NCI-H748 (cell line): ENCODE data around the gene TFDP1.

Experiments used
- DNase-seq: peaks from one replicate; lab custom pipeline; 2025; ENCODE audit not compliant: unreplicated experiment; lab: John Stamatoyannopoulos, UW

TFDP1 gene

GRCh38 chr13:113647351-113648215 is 63.0 kb downstream of the TFDP1 start:
- DNase-seq, result peak; percentile 90

GRCh38 chr13:113648216-113648610 is 63.7 kb downstream of the TFDP1 start:
- DNase-seq, result no peak

- DNase-seq, result no peak
Measured at GRCh38 chr13:113649212-113649611, 64.7 kb downstream of the TFDP1 start.

GRCh38 chr13:113650275-113650674 is 65.7 kb downstream of the TFDP1 start:
- no peak for DNase-seq

GRCh38 chr13:113650731-113651148 is 66.2 kb downstream of the TFDP1 start:
- no peak for DNase-seq

GRCh38 chr13:113651511-113652403 is 67.2 kb downstream of the TFDP1 start:
- no peak for DNase-seq

- no peak for DNase-seq
Measured at GRCh38 chr13:113652404-113653263, 68.1 kb downstream of the TFDP1 start.

GRCh38 chr13:113653264-113654174 is 69.0 kb downstream of the TFDP1 start:
- peak; percentile 84 for DNase-seq

- no peak for DNase-seq
Measured at GRCh38 chr13:113654175-113654560, 69.6 kb downstream of the TFDP1 start.

GRCh38 chr13:113654591-113655345 is 70.2 kb downstream of the TFDP1 start:
- DNase-seq, result no peak

GRCh38 chr13:113655346-113656002 is 70.9 kb downstream of the TFDP1 start:
- DNase-seq, result no peak

GRCh38 chr13:113656003-113656588 is 71.5 kb downstream of the TFDP1 start:
- no peak for DNase-seq

GRCh38 chr13:113656831-113657671 is 72.5 kb downstream of the TFDP1 start:
- peak; percentile 93 for DNase-seq

- no peak for DNase-seq
Measured at GRCh38 chr13:113657851-113658741, 73.5 kb downstream of the TFDP1 start, which contains the start of gene ATP4B. Gene ATP4B (minus strand): TSS chr13:113658198. CDS start chr13:113658144, 54 bp downstream.

- no peak for DNase-seq
Measured at GRCh38 chr13:113658836-113659235, 74.3 kb downstream of the TFDP1 start.

- no peak for DNase-seq
Measured at GRCh38 chr13:113659337-113659736, 74.8 kb downstream of the TFDP1 start.
